LNCaP clone FGC (cell line): ENCODE data around the gene CSPG4.
A peak's percentile ranks its signal among the peaks of the same experiment; 100 is the strongest.
"Not testable (repeated sequence)": the region's sequence is repeated elsewhere in the genome, so short reads cannot be mapped to it uniquely, and the experiment has no call there.

ENCODE experiments used
- DNase-seq: peaks from one replicate; pipeline ENCODE4 v3.0.0-alpha.2; 2011; ENCODE audit warnings: low read depth
- H3K4me3 ChIP-seq: 2 replicates; pipeline ENCODE4 v1.5.1; 2011; ENCODE audit warnings: mild to moderate bottlenecking, low read depth, low read length, control low read depth
- TF ChIP-seq, protein P1 (sequence below): IDR thresholded peaks from 2 replicates; pipeline ENCODE4 v1.5.1; 2012; ENCODE audit warnings: mild to moderate bottlenecking; ENCODE audit not compliant: control insufficient read depth, insufficient read depth; ENCODE audit errors: extremely low read depth

The CSPG4 gene

DNA sequence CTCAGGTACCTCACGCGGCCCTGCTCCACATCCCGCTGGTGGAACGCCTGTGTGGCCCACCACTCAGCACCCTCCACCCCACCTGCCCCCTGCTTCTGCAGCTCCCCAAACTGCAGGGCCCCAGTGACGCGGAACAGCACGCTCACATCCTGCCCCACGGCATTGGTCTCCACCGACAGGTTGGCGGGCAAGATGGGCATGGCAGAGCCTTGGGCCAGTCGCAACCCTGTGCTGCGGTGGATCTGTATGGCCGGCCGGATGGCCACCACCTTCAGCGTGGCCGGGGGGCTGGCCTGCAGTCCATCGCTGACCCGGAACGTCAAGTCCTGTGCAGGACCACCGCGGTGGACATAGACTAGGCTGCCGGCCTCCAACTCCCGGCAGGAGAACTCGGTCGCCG is 23.8 kb downstream of the CSPG4 start:
- TF ChIP-seq, protein P1, sequence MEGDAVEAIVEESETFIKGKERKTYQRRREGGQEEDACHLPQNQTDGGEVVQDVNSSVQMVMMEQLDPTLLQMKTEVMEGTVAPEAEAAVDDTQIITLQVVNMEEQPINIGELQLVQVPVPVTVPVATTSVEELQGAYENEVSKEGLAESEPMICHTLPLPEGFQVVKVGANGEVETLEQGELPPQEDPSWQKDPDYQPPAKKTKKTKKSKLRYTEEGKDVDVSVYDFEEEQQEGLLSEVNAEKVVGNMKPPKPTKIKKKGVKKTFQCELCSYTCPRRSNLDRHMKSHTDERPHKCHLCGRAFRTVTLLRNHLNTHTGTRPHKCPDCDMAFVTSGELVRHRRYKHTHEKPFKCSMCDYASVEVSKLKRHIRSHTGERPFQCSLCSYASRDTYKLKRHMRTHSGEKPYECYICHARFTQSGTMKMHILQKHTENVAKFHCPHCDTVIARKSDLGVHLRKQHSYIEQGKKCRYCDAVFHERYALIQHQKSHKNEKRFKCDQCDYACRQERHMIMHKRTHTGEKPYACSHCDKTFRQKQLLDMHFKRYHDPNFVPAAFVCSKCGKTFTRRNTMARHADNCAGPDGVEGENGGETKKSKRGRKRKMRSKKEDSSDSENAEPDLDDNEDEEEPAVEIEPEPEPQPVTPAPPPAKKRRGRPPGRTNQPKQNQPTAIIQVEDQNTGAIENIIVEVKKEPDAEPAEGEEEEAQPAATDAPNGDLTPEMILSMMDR, result no peak
- DNase-seq, result no peak

DNA sequence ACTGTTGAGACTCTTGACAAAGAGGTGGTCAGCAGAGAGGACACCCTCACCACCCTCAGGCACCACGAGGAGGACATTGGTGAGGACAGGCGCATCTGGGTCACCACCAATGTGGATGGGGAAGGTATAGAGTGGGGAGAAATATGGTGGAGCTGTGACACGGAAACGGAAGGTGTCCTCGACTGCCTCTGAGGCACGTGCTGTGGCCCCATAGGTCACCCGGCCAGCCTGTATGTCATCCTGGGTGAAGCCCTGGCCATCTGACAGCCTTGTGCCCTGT is 24.4 kb downstream of the CSPG4 start:
- TF ChIP-seq, protein P1, result no peak
- no peak for DNase-seq

More for the DNA sequence above, 23.8 kb downstream of the CSPG4 start:
- no peak overlapping the region for H3K4me3 ChIP-seq

DNA sequence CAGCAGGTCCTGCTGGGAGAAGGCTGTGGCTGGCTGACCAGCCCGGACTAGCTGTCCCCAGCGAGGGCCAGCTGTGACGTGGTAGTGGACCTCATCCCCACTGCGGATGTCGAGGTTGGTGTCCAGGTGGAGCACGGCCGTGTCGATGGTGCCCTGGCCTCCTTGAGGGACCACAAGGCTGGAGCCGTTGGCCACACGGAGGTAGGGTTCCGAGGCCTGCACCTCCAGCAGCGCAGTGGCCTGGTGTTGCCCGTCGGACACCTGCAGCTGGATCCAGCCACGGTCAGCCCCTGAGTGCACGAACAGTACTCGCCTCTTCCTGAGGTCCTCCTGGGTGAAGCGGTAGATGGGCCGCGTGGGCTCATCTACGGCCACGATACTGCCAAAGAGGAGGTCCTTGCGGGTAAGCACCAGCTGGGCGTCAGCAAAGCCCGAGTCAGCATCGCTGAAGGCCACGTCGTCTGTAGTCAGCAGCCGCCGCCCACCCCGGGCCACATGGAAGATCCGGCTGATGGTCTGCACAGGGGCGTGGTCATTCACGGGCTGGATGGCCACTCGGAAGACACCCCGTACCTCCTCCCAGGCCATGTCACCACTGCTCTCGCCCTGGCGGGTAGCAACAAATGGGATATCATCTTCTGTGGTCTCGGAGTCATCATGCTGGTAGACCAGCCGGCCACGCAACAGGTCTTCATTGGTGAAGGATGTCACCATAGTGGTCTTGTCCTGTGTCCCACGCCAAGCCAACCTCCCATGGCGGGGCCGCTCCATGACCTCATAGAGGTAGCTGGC is 25.0 kb downstream of the CSPG4 start:
- TF ChIP-seq, protein P1, result no peak
- DNase-seq, result no peak
- no peak overlapping the region for H3K4me3 ChIP-seq

More for the DNA sequence above, 24.4 kb downstream of the CSPG4 start:
- H3K4me3 ChIP-seq, result no peak overlapping the region

DNA sequence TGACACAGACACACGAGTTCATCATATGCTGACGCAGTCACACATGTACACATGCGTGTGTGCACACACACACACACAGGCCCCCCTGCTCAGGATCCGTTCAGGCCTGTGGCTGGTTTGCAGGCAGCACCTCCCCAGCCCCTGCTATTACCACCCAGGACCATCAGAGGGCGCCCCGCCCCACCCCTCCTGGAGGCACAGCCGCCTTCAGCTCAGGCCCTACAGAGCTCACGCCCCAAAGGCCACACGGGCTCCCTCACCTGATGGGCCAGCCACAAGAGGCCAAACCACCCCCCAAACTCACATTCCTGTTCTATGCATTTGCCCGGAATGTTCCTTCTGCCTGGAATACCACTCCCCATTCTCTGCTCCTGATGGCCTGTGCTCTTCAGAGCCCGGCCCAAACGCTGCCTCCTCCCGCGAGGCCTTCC is 26.4 kb downstream of the CSPG4 start:
- TF ChIP-seq, protein P1, result peak; percentile 60
- not testable (repeated sequence) for DNase-seq

DNA sequence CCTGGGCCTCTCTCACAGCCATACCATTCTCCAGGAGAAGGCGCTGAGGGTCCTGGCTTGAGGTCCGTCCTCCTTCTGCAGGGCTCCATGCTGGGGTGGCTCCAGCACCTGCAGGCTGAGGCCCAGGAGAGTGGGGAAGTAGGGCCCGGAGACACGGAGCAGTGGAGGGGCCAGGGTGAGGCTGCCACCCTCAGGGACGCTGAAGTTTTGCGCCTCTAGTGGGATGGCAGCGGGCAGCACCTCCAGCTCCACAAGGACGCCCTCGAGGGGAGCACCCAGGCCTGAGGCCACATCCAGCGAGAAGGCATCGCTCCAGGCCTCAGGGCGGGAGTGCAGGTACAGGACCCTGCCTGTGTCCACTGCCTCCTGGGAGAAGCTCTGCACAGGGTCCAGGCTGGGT is 27.5 kb downstream of the CSPG4 start:
- TF ChIP-seq, protein P1, result no peak
- no peak for DNase-seq
- H3K4me3 ChIP-seq, result no peak overlapping the region

More for the DNA sequence above, 26.4 kb downstream of the CSPG4 start:
- not testable (repeated sequence) for H3K4me3 ChIP-seq

DNA sequence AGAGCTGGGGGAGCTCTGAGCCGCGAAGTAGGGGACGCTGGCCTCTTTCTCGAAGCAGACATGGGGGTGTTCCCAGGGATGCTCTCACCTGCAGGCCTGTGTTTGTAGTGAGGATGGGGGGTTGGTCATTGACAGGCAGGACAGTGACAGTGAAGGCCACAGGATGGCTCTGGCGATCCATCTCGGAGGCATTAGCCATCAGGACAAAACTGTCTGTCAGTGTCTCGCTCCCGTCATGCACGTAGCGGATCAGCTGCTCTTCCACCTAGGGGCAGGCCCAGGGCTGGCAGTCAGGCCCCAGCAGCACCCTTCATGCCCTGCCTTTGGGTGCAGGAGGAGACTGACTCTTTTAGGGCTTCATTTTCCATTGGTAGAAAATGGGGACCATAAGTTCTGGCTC is 28.0 kb downstream of the CSPG4 start:
- TF ChIP-seq, protein P1, result 0 out of 2 replicates have a peak, but pooled peaks have one; percentile 20

More for the DNA sequence above, 28.0 kb downstream of the CSPG4 start:
- DNase-seq, result no peak
- no peak overlapping the region for H3K4me3 ChIP-seq
